ENCODE results near the gene ERC1.

ERC1 gene

DNA sequence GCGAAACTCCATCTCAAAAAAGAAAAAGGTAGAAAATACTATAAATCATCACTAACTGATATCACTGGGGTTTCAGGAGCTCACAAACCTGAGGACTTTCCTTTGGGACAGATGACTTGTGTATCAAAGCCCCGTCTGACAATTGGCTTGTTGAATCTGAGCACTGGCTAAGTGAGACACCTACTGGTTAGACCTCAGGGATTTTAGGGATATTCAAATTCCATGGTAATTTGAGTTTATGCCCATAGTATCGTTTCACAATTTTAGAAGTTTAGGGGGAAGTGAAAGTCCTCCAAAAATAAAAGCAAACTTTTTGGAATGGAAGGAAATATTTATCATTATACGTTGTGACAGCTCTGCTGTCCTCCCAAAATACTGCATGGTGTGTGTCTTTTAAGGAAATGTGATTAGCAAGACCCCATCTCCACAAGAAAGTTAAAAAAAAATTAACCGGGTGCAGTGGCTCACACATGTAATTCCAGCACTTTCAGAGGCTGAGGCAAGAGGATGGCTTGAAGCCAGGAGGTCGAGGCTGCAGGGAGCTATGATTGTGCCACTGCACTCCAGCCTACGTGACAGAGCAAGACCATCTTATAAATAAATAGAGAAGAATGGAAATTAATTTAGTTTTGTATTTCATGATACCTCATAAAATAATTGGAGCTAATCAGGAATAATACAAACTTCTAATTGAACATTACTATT is 554.1 kb downstream of the ERC1 start:
- 38% methylated on average over 4 of the region's 7 CpGs for WGBS (ENCODE audit: insufficient coverage)
- H3K4me3 ChIP-seq (ENCODE audit: control insufficient read depth in 1 of 7, extremely low read depth in 1 of 7, insufficient read depth in 4 of 7, low read depth in 2 of 7, low read length in 6 of 7): no peak overlapping the region
- H3K27ac ChIP-seq (ENCODE audit: insufficient read depth in 1 of 2, low read depth in 1 of 2, low read length in 2 of 2, poor library complexity in 1 of 2, severe bottlenecking in 2 of 2): no peak overlapping the region
- H3K27me3 ChIP-seq (replicated peaks in 2 of 5; ENCODE audit: control insufficient read depth in 4 of 5, insufficient read depth in 5 of 5, low read length in 4 of 5): peaks cover 0 to 26% (median 6%) of the 10 kb centered on the region in 5 experiments
- DNase-seq: peak in 2 of 3 donors; percentile 13 to 27
- H3K4me1 ChIP-seq (ENCODE audit: control extremely low read depth in 1 of 4, control insufficient read depth in 4 of 4, insufficient read depth in 4 of 4, low read length in 3 of 4): no peaks in the 10 kb centered on the region
- POLR2A ChIA-PET: no interaction called here
- H3K36me3 ChIP-seq (ENCODE audit: control insufficient read depth in 4 of 4, insufficient read depth in 4 of 4, low read length in 3 of 4): no peaks in the 10 kb centered on the region
- CTCF ChIA-PET: interaction anchor here (0.7 to 1.9 kb wide), 5 partner anchors 9 to 369 kb away, joined by 3 to 4 read pairs (median 3); no protein-coding TSS in a partner anchor
- peaks cover 0 to 3% (median 0%) of the 10 kb centered on the region in 5 experiments for H3K9me3 ChIP-seq (ENCODE audit: control extremely low read depth in 1 of 5, control insufficient read depth in 4 of 5, insufficient read depth in 2 of 5, low read depth in 1 of 5, low read length in 4 of 5)

Data from common myeloid progenitor, CD34-positive (primary cell).